NT2/D1 (cell line): Measurements from ENCODE around the gene DUSP14.

Experiments
- SUZ12 ChIP-seq: IDR thresholded peaks from 2 replicates; pipeline ENCODE4 v1.6.1; 2011; ENCODE audit not compliant: insufficient read length, insufficient read depth; ENCODE audit errors: extremely low read depth
- YY1 ChIP-seq: IDR thresholded peaks from 2 replicates; pipeline ENCODE4 v1.6.1; 2011; ENCODE audit not compliant: insufficient read length, insufficient read depth
- ZNF274 ChIP-seq: IDR thresholded peaks from 2 replicates; pipeline ENCODE4 v1.6.1; 2011; ENCODE audit warnings: mild to moderate bottlenecking, low read depth, low read length

DNA sequence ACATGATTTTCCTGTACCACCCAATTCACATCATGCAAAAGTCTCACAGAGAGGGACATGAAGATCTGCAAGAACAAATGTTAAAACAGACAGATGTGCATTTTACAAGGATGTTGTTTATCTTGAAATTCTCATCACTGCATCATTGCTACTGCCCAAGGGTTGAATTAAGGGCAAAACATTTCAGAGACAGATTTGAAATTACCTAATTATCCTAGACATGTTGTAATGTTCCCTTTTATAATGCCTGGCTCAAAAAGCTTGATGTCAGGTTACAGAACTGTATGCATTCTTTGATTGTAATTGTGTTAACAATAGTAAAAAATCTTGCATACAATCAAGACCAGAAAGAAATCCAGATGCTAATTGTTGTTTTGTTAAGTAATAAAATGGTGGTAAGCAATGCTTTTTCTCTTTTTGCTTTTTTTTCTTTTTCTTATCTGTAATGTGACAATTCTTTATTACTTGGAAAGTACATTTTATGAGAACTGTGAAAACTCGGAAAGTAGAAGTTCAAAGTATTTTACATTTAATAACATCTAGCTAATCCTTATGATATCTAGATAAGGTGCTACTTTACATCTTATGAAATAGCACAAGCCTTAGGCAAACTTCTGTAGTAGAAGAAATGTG is 3.6 kb upstream of the DUSP14 start:
- TF ChIP-seq YY1, result no peak
- no peak for TF ChIP-seq SUZ12
- TF ChIP-seq ZNF274, result no peak
